Stimulated activated naive CD8-positive, alpha-beta T cell treated with anti-CD3 and anti-CD28 coated beads, Interleukin-15, amount 100 ng/mL, for 72 hours (primary cell): Measurements from ENCODE around the gene GUCY1B1.

ENCODE experiments used
- ATAC-seq: fragments of 150-1000 bp; cut with Tn5 transposase; 2 replicates; pipeline ENCODE4 v1.10.0; 2021; ENCODE audit warnings: mild to moderate bottlenecking, moderate library complexity
- DNase-seq, 2 donors: peaks; one replicate each; pipeline ENCODE4 v3.0.0; 2021 to 2022
- H3K27ac Mint-ChIP-seq, 2 donors: one replicate each; pipeline ENCODE4 v1.8.0; 2022; ENCODE audit warnings: mild to moderate bottlenecking in 2 of 2, mixed read lengths in 2 of 2, moderate library complexity in 2 of 2
- H3K27me3 Mint-ChIP-seq: one replicate; pipeline ENCODE4 v1.8.0; 2022; ENCODE audit warnings: mixed read lengths
- H3K4me1 Mint-ChIP-seq: one replicate; pipeline ENCODE4 v1.8.0; 2022; ENCODE audit warnings: mild to moderate bottlenecking, mixed read lengths
- H3K4me3 Mint-ChIP-seq, 2 donors: one replicate each; pipeline ENCODE4 v1.8.0; 2022; ENCODE audit warnings: mild to moderate bottlenecking in 2 of 2, mixed read lengths in 2 of 2, moderate library complexity in 1 of 2
- H3K9me3 Mint-ChIP-seq, 2 donors: one replicate each; pipeline ENCODE4 v1.8.0; 2022; ENCODE audit warnings: mixed read lengths in 2 of 2

GUCY1B1 gene

DNA sequence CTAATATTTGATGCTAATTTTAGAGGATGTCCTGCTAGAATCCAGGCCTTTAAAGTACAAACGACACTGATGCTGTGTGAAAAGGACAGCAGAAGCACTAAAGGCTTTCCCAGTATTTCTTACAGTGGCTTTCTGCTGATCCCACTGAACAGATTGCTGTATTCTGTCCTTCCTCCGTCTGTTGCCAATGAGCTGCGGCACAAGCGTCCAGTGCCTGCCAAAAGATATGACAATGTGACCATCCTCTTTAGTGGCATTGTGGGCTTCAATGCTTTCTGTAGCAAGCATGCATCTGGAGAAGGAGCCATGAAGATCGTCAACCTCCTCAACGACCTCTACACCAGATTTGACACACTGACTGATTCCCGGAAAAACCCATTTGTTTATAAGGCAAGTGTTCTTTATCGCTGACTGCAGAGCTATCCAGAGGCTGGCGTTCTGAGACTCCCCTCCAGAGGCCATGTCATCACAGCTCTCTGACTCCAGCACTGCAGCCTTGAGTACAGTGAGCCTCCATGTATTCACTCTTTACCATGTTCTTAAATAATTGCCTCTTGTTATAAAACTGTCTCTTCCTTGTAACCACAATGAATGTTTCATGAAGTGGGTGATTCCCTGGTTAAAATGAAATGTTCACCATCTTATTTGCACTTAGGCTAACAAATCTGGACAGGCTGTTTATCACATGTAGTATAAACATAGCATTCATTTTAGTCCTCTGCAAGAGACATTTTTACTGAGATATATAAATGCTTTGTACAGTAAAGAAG lies 43.6 kb downstream of the GUCY1B1 start:
- no peak overlapping the region for H3K4me3 Mint-ChIP-seq
- no peaks in the 10 kb centered on the region for H3K27me3 Mint-ChIP-seq
- H3K4me1 Mint-ChIP-seq, result peaks cover 5% of the 10 kb centered on the region
- H3K27ac Mint-ChIP-seq, result no peak overlapping the region
- DNase-seq, result no peak
- ATAC-seq, result no peak
- no peaks in the 10 kb centered on the region for H3K9me3 Mint-ChIP-seq

GRCh38 chr4:155805016-155805415 lies 46.2 kb downstream of the GUCY1B1 start:
- DNase-seq (no peak), ATAC-seq (no peak)
- Mint-ChIP-seq H3K4me3 (no peak overlapping the region), H3K4me1 (peaks cover 5% of the 10 kb centered on the region), H3K27me3 (no peaks in the 10 kb centered on the region), H3K9me3 (no peaks in the 10 kb centered on the region), H3K27ac (no peak overlapping the region)

DNA sequence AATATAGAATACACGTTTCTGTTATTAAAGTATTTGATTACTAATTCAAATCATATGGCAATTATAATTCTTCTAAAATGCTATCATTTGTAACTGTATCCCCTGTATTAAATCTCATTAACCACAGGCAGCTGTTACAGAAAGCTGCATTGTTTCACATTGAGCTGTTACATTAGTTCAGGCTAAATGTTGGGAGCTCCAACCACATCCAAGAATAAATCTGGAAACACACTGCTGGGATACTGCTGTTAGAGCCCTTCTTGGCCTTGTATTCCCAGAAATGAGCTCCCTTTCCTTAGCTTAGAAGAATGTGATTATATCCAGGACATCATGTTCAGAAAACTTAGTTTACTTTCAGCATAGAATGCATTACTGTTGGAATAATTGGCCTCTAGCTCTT lies 48.2 kb downstream of the GUCY1B1 start:
- ATAC-seq (no peak), DNase-seq (no peak)

DNA sequence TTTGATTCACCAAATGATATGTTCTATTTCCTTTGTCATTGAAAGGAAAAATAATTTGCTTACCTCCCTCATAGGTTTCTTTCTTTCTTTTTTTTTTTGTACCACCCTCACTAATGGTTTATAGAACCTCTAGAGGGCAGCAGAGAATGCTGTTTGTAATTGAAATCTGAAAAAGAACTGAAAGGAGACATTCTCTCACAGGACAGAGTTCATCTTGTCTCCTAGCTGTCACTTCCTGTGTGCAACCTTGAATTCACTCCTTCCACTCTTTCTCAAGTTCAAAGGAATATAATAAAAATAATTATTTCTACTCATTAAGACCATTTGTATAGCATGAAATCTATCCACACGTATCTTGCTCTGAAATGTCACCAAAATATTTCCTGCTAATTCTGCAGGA lies 51.0 kb downstream of the GUCY1B1 start:
- Mint-ChIP-seq H3K27me3 (no peaks in the 10 kb centered on the region), H3K4me3 (no peak overlapping the region), H3K9me3 (no peaks in the 10 kb centered on the region), H3K27ac (no peak overlapping the region), H3K4me1 (peaks cover 5% of the 10 kb centered on the region)
- ATAC-seq (peak; percentile 94), DNase-seq (peak; percentile 19 to 26)

More for the DNA sequence above, 48.2 kb downstream of the GUCY1B1 start:
- H3K4me3 Mint-ChIP-seq, result no peak overlapping the region
- peaks cover 5% of the 10 kb centered on the region for H3K4me1 Mint-ChIP-seq
- no peak overlapping the region for H3K27ac Mint-ChIP-seq
- no peaks in the 10 kb centered on the region for H3K9me3 Mint-ChIP-seq
- H3K27me3 Mint-ChIP-seq, result no peaks in the 10 kb centered on the region

GRCh38 chr4:155811083-155811482 lies 52.3 kb downstream of the GUCY1B1 start:
- Mint-ChIP-seq H3K27me3 (no peaks in the 10 kb centered on the region), H3K9me3 (no peaks in the 10 kb centered on the region), H3K27ac (no peak overlapping the region), H3K4me3 (no peak overlapping the region), H3K4me1 (no peaks in the 10 kb centered on the region)
- DNase-seq, result no peak
- no peak for ATAC-seq

- no peaks in the 10 kb centered on the region for H3K9me3 Mint-ChIP-seq
- H3K27me3 Mint-ChIP-seq, result peaks cover 19% of the 10 kb centered on the region
- H3K4me3 Mint-ChIP-seq, result no peak overlapping the region
- H3K27ac Mint-ChIP-seq, result no peak overlapping the region
- ATAC-seq (no peak), DNase-seq (no peak)
- no peaks in the 10 kb centered on the region for H3K4me1 Mint-ChIP-seq
Observed at GRCh38 chr4:155818639-155819038, 59.8 kb downstream of the GUCY1B1 start.

GRCh38 chr4:155819066-155819465 lies 60.2 kb downstream of the GUCY1B1 start:
- no peak for ATAC-seq
- Mint-ChIP-seq H3K9me3 (no peaks in the 10 kb centered on the region), H3K27me3 (peaks cover 19% of the 10 kb centered on the region), H3K4me1 (no peaks in the 10 kb centered on the region), H3K27ac (no peak overlapping the region), H3K4me3 (no peak overlapping the region)
- no peak for DNase-seq

DNA sequence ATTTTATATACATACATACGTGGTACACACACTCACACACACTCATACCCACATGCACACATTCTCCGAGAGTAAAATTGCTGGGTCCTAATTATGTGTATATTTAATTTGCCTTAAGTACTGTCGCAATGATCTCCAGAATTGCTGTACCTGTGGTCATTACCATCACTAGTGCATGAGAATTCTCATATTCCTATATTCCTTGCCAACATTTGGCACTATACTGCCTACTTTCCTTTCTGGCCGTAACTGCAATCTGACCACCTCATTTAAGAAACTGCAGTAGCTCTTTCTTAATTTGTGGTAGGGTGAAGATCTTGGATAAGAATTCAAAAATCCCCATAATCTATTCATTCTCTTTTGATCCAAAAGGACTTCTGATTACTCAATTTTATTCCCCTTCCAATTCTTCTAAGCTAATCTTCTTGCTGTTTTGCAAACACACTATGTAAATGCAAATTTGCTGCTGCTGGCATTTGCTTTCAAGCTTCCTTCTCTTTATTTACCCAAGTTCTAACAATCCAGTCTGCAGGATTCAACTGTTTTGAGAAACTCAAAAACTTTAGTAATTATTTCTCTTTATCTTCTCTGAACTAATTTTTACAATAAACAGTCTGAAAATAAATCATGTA lies 62.2 kb downstream of the GUCY1B1 start:
- no peak for ATAC-seq
- H3K9me3 Mint-ChIP-seq, result no peaks in the 10 kb centered on the region

GRCh38 chr4:155822572-155822971 lies 63.8 kb downstream of the GUCY1B1 start:
- H3K4me1 Mint-ChIP-seq, result no peaks in the 10 kb centered on the region
- no peak for ATAC-seq
- peaks cover 35% of the 10 kb centered on the region for H3K27me3 Mint-ChIP-seq
- no peak overlapping the region for H3K4me3 Mint-ChIP-seq
- DNase-seq, result no peak
- no peak overlapping the region for H3K27ac Mint-ChIP-seq
- H3K9me3 Mint-ChIP-seq, result no peaks in the 10 kb centered on the region

More for the DNA sequence above, 62.2 kb downstream of the GUCY1B1 start:
- H3K4me1 Mint-ChIP-seq, result no peaks in the 10 kb centered on the region
- DNase-seq, result no peak
- no peak overlapping the region for H3K4me3 Mint-ChIP-seq
- no peak overlapping the region for H3K27ac Mint-ChIP-seq
- H3K27me3 Mint-ChIP-seq, result peaks cover 27% of the 10 kb centered on the region

DNA sequence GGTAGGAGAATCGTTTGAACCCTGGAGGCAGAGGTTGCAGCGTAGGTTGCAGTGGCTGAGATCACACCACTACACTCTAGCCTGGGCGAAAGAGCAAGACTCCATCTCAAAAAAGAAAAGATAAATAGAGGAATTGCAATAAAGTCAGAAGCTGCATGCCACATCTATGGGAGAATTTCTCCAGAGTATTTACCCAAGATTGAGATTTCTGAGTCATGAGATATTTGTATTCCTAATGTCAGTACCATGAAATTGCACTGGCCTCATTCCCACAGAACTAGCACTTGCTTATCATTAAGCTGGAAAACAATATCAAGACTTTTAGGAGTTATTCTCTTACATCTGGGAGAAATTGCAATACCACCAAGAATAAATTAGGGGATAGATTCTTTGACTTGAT lies 69.8 kb downstream of the GUCY1B1 start:
- H3K27ac Mint-ChIP-seq, result no peak overlapping the region
- DNase-seq (no peak), ATAC-seq (no peak)
- H3K9me3 Mint-ChIP-seq, result no peaks in the 10 kb centered on the region
- peaks cover 16% of the 10 kb centered on the region for H3K27me3 Mint-ChIP-seq
- H3K4me1 Mint-ChIP-seq, result no peaks in the 10 kb centered on the region
- H3K4me3 Mint-ChIP-seq, result no peak overlapping the region

DNA sequence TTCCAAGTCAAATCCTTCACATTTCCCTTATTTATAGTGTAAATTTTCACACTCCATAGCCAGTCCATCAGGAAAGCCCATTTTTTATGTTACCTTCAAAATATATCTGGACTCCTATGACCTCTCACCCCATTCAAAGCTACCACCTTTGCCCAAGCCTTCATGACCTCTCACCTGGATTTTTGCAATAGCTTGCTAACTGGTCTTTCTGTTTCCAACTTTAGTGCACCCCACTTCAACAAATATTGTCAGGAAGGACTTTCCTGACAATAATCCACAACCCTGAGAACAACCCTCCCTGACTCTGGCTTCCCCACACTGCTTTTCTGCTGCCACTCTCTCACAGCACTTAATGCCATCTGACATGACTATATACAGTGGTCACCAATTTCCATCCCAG lies 73.8 kb downstream of the GUCY1B1 start:
- ATAC-seq (no peak), DNase-seq (no peak)
- H3K27ac Mint-ChIP-seq, result no peak overlapping the region
- H3K9me3 Mint-ChIP-seq, result no peaks in the 10 kb centered on the region
- peaks cover 5% of the 10 kb centered on the region for H3K27me3 Mint-ChIP-seq
- H3K4me3 Mint-ChIP-seq, result no peak overlapping the region
- no peaks in the 10 kb centered on the region for H3K4me1 Mint-ChIP-seq

- Mint-ChIP-seq H3K27me3 (peaks cover 12% of the 10 kb centered on the region), H3K9me3 (no peaks in the 10 kb centered on the region), H3K4me3 (no peak overlapping the region), H3K27ac (no peak overlapping the region), H3K4me1 (no peaks in the 10 kb centered on the region)
- peak; percentile 33 for ATAC-seq
- DNase-seq, result no peak
Observed at GRCh38 chr4:155837203-155837796, 78.5 kb downstream of the GUCY1B1 start.

GRCh38 chr4:155842080-155842479 lies 83.3 kb downstream of the GUCY1B1 start:
- H3K27ac Mint-ChIP-seq, result no peak overlapping the region
- DNase-seq (no peak), ATAC-seq (no peak)
- no peak overlapping the region for H3K4me3 Mint-ChIP-seq
- peaks cover 15% of the 10 kb centered on the region for H3K27me3 Mint-ChIP-seq
- H3K4me1 Mint-ChIP-seq, result no peaks in the 10 kb centered on the region
- H3K9me3 Mint-ChIP-seq, result no peaks in the 10 kb centered on the region

- no peaks in the 10 kb centered on the region for H3K4me1 Mint-ChIP-seq
Observed at GRCh38 chr4:155846929-155847328, 88.1 kb downstream of the GUCY1B1 start.

GRCh38 chr4:155849042-155849441 lies 90.2 kb downstream of the GUCY1B1 start:
- ATAC-seq, result no peak
- Mint-ChIP-seq H3K4me3 (no peak overlapping the region), H3K27me3 (no peaks in the 10 kb centered on the region), H3K4me1 (no peaks in the 10 kb centered on the region), H3K27ac (no peak overlapping the region), H3K9me3 (peaks cover 0 to 4% of the 10 kb centered on the region in 2 donors)
- DNase-seq, result no peak

More at GRCh38 chr4:155846929-155847328, 88.1 kb downstream of the GUCY1B1 start:
- no peak for ATAC-seq
- Mint-ChIP-seq H3K4me3 (no peak overlapping the region), H3K9me3 (peaks cover 0 to 4% of the 10 kb centered on the region in 2 donors), H3K27ac (no peak overlapping the region), H3K27me3 (peaks cover 8% of the 10 kb centered on the region)
- no peak for DNase-seq

DNA sequence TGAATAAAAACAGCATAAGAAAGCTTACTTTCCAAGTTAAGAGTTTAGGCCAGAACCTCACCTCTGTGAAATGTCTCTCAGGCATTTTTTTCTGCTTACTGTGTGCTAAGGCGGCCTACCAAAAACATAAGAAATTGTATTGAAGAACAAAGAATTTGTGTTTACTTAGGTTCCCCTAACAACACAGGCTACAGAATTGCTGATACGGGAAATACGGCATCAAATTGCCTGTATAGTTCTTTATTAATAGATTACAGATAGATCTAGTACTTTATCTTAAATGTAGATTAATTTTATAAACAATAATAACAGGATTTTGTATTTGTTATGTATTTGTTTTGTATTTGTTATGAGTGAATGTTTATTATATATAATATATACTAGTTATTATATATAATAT lies 94.4 kb downstream of the GUCY1B1 start:
- Mint-ChIP-seq H3K27ac (no peak overlapping the region), H3K27me3 (peaks cover 11% of the 10 kb centered on the region), H3K4me3 (no peak overlapping the region), H3K9me3 (peaks cover 0 to 4% of the 10 kb centered on the region in 2 donors), H3K4me1 (no peaks in the 10 kb centered on the region)
- ATAC-seq (no peak), DNase-seq (no peak)
